CD4-positive, alpha-beta T cell (primary cell): Measurements from ENCODE around the gene CXorf58. TPM values are rescaled to one million over a fixed set of nuclear protein-coding genes. Genes with fewer than 3 reads are reported as not detected.
"Not testable (repeated sequence)": the region's sequence is repeated elsewhere in the genome, so short reads cannot be mapped to it uniquely, and the experiment has no call there.

Source experiments
- ATAC-seq: fragments of 200-7000 bp; cut with Tn5 transposase; one replicate; pipeline ENCODE4 v1.10.0; 2022; ENCODE audit warnings: mild to moderate bottlenecking; ENCODE audit not compliant: poor library complexity
- CTCF ChIA-PET: fragments of 350-600 bp; sonication (Branson Sonifier 250); formaldehyde crosslinking; loops from one replicate; lab custom pipeline; 2021; ENCODE audit warnings: antibody characterized with exemption, inconsistent platforms; lab: Charles Lee
- POLR2A ChIA-PET: fragments of 350-600 bp; sonication (Branson Sonifier 250); formaldehyde crosslinking; loops from one replicate; lab custom pipeline; 2021; ENCODE audit warnings: antibody characterized with exemption, inconsistent platforms; lab: Charles Lee
- DNase-seq, 14 experiments: peaks; one replicate each; pipeline ENCODE4 v3.0.0-alpha.2; 2013 to 2020; ENCODE audit warnings: mixed read lengths in 2 of 14
- H3K27ac ChIP-seq, 2 donors: one replicate each; pipeline versions ENCODE4 v1.5.1 to v1.7.0; 2013; ENCODE audit warnings: low read length in 2 of 2, low read depth in 1 of 2, mild to moderate bottlenecking in 1 of 2
- H3K27me3 ChIP-seq, 2 experiments: 1 replicate in 1 of 2; 2 replicates in 1 of 2; pipeline versions ENCODE4 v1.6.1 to v1.7.0; 2013; ENCODE audit warnings: low read length in 2 of 2, control low read depth in 1 of 2, mild to moderate bottlenecking in 1 of 2, moderate library complexity in 1 of 2; ENCODE audit not compliant: insufficient read depth in 2 of 2, control insufficient read depth in 1 of 2
- H3K36me3 ChIP-seq: one replicate; pipeline ENCODE4 v1.6.1; 2013; ENCODE audit warnings: low read length, control low read depth; ENCODE audit not compliant: insufficient read depth
- H3K4me1 ChIP-seq: one replicate; pipeline ENCODE4 v1.6.1; 2013; ENCODE audit warnings: low read length, control low read depth; ENCODE audit not compliant: insufficient read depth
- H3K4me3 ChIP-seq: one replicate; pipeline ENCODE4 v1.5.1; 2013; ENCODE audit warnings: mild to moderate bottlenecking, low read length, moderate library complexity
- H3K9me3 ChIP-seq, 2 experiments: 1 replicate in 1 of 2; 2 replicates in 1 of 2; pipeline versions ENCODE4 v1.6.1 to v1.7.0; 2013; ENCODE audit warnings: low read length in 2 of 2, mild to moderate bottlenecking in 2 of 2, control low read depth in 1 of 2, moderate library complexity in 1 of 2; ENCODE audit not compliant: control insufficient read depth in 1 of 2, insufficient read depth in 1 of 2
- H3K27ac Mint-ChIP-seq: one replicate; pipeline ENCODE4 v1.8.0; 2020; ENCODE audit warnings: mixed read lengths
- H3K27me3 Mint-ChIP-seq: one replicate; pipeline ENCODE4 v1.8.0; 2021; ENCODE audit warnings: mixed read lengths
- H3K36me3 Mint-ChIP-seq: one replicate; pipeline ENCODE4 v1.8.0; 2021; ENCODE audit warnings: low read depth, mixed read lengths
- H3K4me1 Mint-ChIP-seq: one replicate; pipeline ENCODE4 v1.8.0; 2021; ENCODE audit warnings: low read depth, mixed read lengths
- H3K4me3 Mint-ChIP-seq: one replicate; pipeline ENCODE4 v1.8.0; 2020; ENCODE audit warnings: mild to moderate bottlenecking, mixed read lengths
- H3K9me3 Mint-ChIP-seq: one replicate; pipeline ENCODE4 v1.8.0; 2020; ENCODE audit warnings: mixed read lengths
- CTCF ChIP-seq: fragments of 200-600 bp; IDR thresholded peaks from one replicate; pipeline ENCODE4 v1.8.0; 2022; ENCODE audit warnings: antibody characterized with exemption, mild to moderate bottlenecking
- intact Hi-C, 2 experiments: fragments of 100-400 bp; cut with DNase I in 1 of 2; cut with micrococcal nuclease in 1 of 2; formaldehyde crosslinking; loops; one replicate each; pipeline versions ENCODE4 v1.15.1 to v1.9.0; 2023 to 2025; cut with DNase I, micrococcal nuclease
- polyA plus RNA-seq, 2 donors: library from polyadenylated mRNA; unstranded; fragments of 120-200 nt; gene quantifications; one replicate each; pipeline ENCODE4 v1.2.1, GENCODE V29; 2013
- total RNA-seq, 174 experiments: library from RNA in 2 of 174; stranded (reverse) in 2 of 174; gene quantifications; one replicate each; pipeline ENCODE4 v1.2.3 and lab custom pipeline; 2021 to 2026

Gene CXorf58
- not detected for total RNA-seq
- 0.11 TPM for polyA plus RNA-seq (2013, experiment 1 of 2)
- 0.03 TPM for polyA plus RNA-seq (2013, experiment 2 of 2)
- 0 to 0.40 (median 0.07) reads per million in 172 experiments for total RNA-seq (lab: John Stamatoyannopoulos, UW)

- CTCF ChIA-PET, result interaction anchor here (0.6 to 2.6 kb wide), 14 partner anchors 19 to 241 kb away, joined by 3 to 43 read pairs (median 3); partner anchors contain the start of genes ACOT9, EIF2S3, KLHL15 and PRDX4
- H3K4me1 ChIP-seq, result peaks cover 13% of the 10 kb centered on the region
- no peaks in the 10 kb centered on the region for H3K27me3 ChIP-seq
- peak within 1 kb of the TSS; percentile 75 to 84 for H3K27ac ChIP-seq
- H3K9me3 Mint-ChIP-seq, result no peaks in the 10 kb centered on the region
- H3K9me3 ChIP-seq, result no peaks in the 10 kb centered on the region
- no peaks in the 10 kb centered on the region for H3K27me3 Mint-ChIP-seq
- ATAC-seq (peak; percentile 92), DNase-seq (peak; percentile 78 to 97 (median 89))
- peaks cover 15% of the 10 kb centered on the region for H3K4me1 Mint-ChIP-seq
- peak within 1 kb of the TSS; percentile 61 for H3K4me3 ChIP-seq
- TF ChIP-seq CTCF, result peak; percentile 53
- POLR2A ChIA-PET, result interaction anchor here (0.6 to 4.3 kb wide), 11 partner anchors 11 to 243 kb away, joined by 3 to 60 read pairs (median 5); partner anchors contain the start of genes EIF2S3, KLHL15, PRDX4 and SAT1
- H3K27ac Mint-ChIP-seq, result peak within 1 kb of the TSS; percentile 96
- intact Hi-C loops, result loop anchor here (1.0 to 10.0 kb wide), 10 partner anchors 24 to 335 kb away; partner anchors contain the start of genes EIF2S3 (in 1 of the 2) and SAT1 (in 1 of the 2)
- H3K36me3 ChIP-seq, result no peaks in the 10 kb centered on the region
- H3K4me3 Mint-ChIP-seq, result peak within 1 kb of the TSS; percentile 92
- no peaks in the 10 kb centered on the region for H3K36me3 Mint-ChIP-seq
Measured at GRCh38 chrX:23907498-23908218, at the start of gene CXorf58, which contains the start of gene APOO. CXorf58 (plus strand) TSS chrX:23908006; CDS start chrX:23910303, 2,297 bp downstream. APOO (minus strand) TSS chrX:23907938; CDS start chrX:23907702, 236 bp downstream.

GRCh38 chrX:23859238-23859637 is 48.6 kb upstream of the CXorf58 start:
- H3K36me3 ChIP-seq, H3K27me3 ChIP-seq, ATAC-seq, H3K9me3 ChIP-seq, POLR2A ChIA-PET, DNase-seq, H3K4me3 ChIP-seq, H3K4me1 ChIP-seq, intact Hi-C loops, CTCF ChIA-PET, H3K4me3 Mint-ChIP-seq, H3K9me3 Mint-ChIP-seq, H3K27ac Mint-ChIP-seq, H3K4me1 Mint-ChIP-seq, H3K27me3 Mint-ChIP-seq, H3K27ac ChIP-seq: not testable (repeated sequence)
- H3K36me3 Mint-ChIP-seq, result peaks cover 20% of the 10 kb centered on the region

GRCh38 chrX:23861215-23861896 is 46.5 kb upstream of the CXorf58 start:
- H3K36me3 Mint-ChIP-seq, result peaks cover 10% of the 10 kb centered on the region
- Histone ChIP-seq H3K36me3 (no peaks in the 10 kb centered on the region), H3K4me1 (no peaks in the 10 kb centered on the region), H3K27ac (no peak overlapping the region), H3K4me3 (no peak overlapping the region), H3K27me3 (no peaks in the 10 kb centered on the region), H3K9me3 (no peaks in the 10 kb centered on the region)
- POLR2A ChIA-PET, result no interaction called here
- H3K27me3 Mint-ChIP-seq, result no peaks in the 10 kb centered on the region
- intact Hi-C loops, result no loop called here
- H3K4me3 Mint-ChIP-seq, result no peak overlapping the region
- DNase-seq (no peak), ATAC-seq (no peak)
- no peak for TF ChIP-seq CTCF
- CTCF ChIA-PET, result interaction anchor here (1.5 kb wide), 1 partner anchor 26 kb away, joined by 6 read pairs; no protein-coding TSS in a partner anchor
- H3K9me3 Mint-ChIP-seq, result no peaks in the 10 kb centered on the region
- no peak overlapping the region for H3K27ac Mint-ChIP-seq
- no peaks in the 10 kb centered on the region for H3K4me1 Mint-ChIP-seq

GRCh38 chrX:23861952-23862351 is 45.9 kb upstream of the CXorf58 start:
- H3K4me1 Mint-ChIP-seq, H3K9me3 Mint-ChIP-seq, H3K4me1 ChIP-seq, H3K36me3 ChIP-seq, H3K9me3 ChIP-seq, H3K36me3 Mint-ChIP-seq, H3K27ac ChIP-seq, intact Hi-C loops, H3K27ac Mint-ChIP-seq, H3K27me3 Mint-ChIP-seq, POLR2A ChIA-PET, H3K4me3 ChIP-seq, ATAC-seq, H3K4me3 Mint-ChIP-seq, H3K27me3 ChIP-seq, DNase-seq: not testable (repeated sequence)
- CTCF ChIA-PET, result interaction anchor here (1.5 kb wide), 1 partner anchor 26 kb away, joined by 6 read pairs; no protein-coding TSS in a partner anchor
